Psoas muscle (tissue), 8 donors: ENCODE measurements around the gene GPR150. TPM values are rescaled to one million over a fixed set of nuclear protein-coding genes. Genes with fewer than 3 reads are reported as not detected.
A peak's percentile ranks its signal among the peaks of the same experiment; 100 is the strongest.

Source experiments
- ATAC-seq, 4 donors: fragments of 200-7000 bp; cut with Tn5 transposase; one replicate each; pipeline ENCODE4 v1.9.1; 2020; ENCODE audit warnings: moderate library complexity in 3 of 4, mild to moderate bottlenecking in 2 of 4
- DNase-seq, 2 donors: peaks; one replicate each; pipeline ENCODE4 v3.0.0-alpha.2; 2020
- H3K27ac ChIP-seq: fragments of 200-600 bp; one replicate; pipeline ENCODE4 v1.8.0; 2022
- H3K27me3 ChIP-seq, 3 donors: fragments of 200-600 bp in 1 of 3; one replicate each; pipeline versions ENCODE4 v1.6.1 to v1.8.0; 2013 to 2022; ENCODE audit warnings: low read length in 2 of 3, mild to moderate bottlenecking in 2 of 3, moderate library complexity in 1 of 3; ENCODE audit not compliant: insufficient read depth in 3 of 3
- H3K36me3 ChIP-seq, 2 donors: fragments of 200-600 bp in 1 of 2; one replicate each; pipeline versions ENCODE4 v1.6.1 to v1.8.0; 2013 to 2022; ENCODE audit warnings: low read depth in 1 of 2, mild to moderate bottlenecking in 1 of 2, moderate library complexity in 1 of 2; ENCODE audit not compliant: insufficient read depth in 1 of 2
- H3K4me1 ChIP-seq: fragments of 200-600 bp; one replicate; pipeline ENCODE4 v1.8.0; 2022
- H3K4me3 ChIP-seq: fragments of 200-600 bp; one replicate; pipeline ENCODE4 v1.8.0; 2022; ENCODE audit warnings: mild to moderate bottlenecking
- H3K9me3 ChIP-seq: fragments of 200-600 bp; one replicate; pipeline ENCODE4 v1.8.0; 2022
- whole genome bisulfite sequencing, 3 donors: extraction: QIAGEN DNeasy Blood & Tissue Kit; methylation state at CpG; one replicate each; pipeline versions ENCODE4 v1.1.6 to v1.1.7; 2013; 5-methylcytosine and 5-hydroxymethylcytosine counted together
- intact Hi-C, 2 donors: fragments of 100-400 bp; cut with DNase I; formaldehyde crosslinking; loops; one replicate each; pipeline versions ENCODE4 v1.11.0 to v1.14.2; 2022
- polyA plus RNA-seq, 3 donors: library from polyadenylated mRNA; stranded (reverse); fragments of 200-250 nt; gene quantifications; one replicate each; pipeline ENCODE4 v1.2.3, GENCODE V29; 2013
- total RNA-seq, 4 donors: library from RNA; stranded (reverse); fragmentation: NEBNext Ultra II Directional in 2 of 4; extraction: Animal tissue kit (Norgen Biotek cat#: 25700) in 2 of 4; gene quantifications; one replicate each; pipeline versions ENCODE4 v1.2.1 to v1.2.4, GENCODE V29; 2021 to 2023
- TF ChIP-seq, protein P1 (sequence below): fragments of 200-600 bp; IDR thresholded peaks from one replicate; pipeline ENCODE4 v1.8.0; 2022; ENCODE audit warnings: antibody characterized with exemption
- donor health status: healthy with polysubstance abuse.
- donor health status: DM: no; HTN: no; CAD: no; lungs with moderate emphysema.
- donor health status: Bipolar disorder and iron deficiency.
- donor health status: healthy.
- donor health status: DM: yes; HTN: yes; CAD: no.
- donor health status: DM: no; HTN: no; CAD: no.
- donor health status: DM: no; HTN: no; CAD: no.
- donor health status: DM: yes; HTN: yes; CAD: no.

The GPR150 gene
- total and polyA plus RNA-seq, 7 donors, result 0.10 to 0.64 (median 0.29) TPM; not detected in 2

DNA sequence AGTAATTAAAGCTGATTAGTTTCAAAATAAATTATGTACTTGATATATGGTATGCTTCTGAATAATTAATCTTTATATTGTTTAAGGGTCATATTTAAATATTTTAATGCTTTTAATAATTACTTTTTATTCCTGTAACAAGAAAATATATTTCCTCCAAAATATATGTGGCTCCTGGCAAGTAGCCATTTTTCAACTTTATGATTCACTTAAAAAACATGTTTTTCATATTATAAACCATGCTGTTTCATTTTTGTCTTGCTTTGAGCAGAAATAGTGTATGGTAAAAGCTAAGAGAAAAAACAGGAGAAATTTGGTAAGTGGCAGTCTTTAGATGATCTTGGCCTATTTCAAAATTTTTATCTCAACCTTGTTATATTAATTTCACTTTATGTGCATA, 48.3 kb downstream of the GPR150 start:
- ATAC-seq (no peak), DNase-seq (no peak)
- Histone ChIP-seq H3K4me1 (peaks cover 20% of the 10 kb centered on the region), H3K4me3 (no peak overlapping the region), H3K36me3 (no peaks in the 10 kb centered on the region), H3K9me3 (no peaks in the 10 kb centered on the region), H3K27ac (no peak overlapping the region), H3K27me3 (no peaks in the 10 kb centered on the region)
- intact Hi-C loops, result loop anchor here (2.0 to 5.0 kb wide), 4 partner anchors 63 to 179 kb away; partner anchors contain the start of gene RHOBTB3 (in 2 of the 2)
- TF ChIP-seq, protein P1, sequence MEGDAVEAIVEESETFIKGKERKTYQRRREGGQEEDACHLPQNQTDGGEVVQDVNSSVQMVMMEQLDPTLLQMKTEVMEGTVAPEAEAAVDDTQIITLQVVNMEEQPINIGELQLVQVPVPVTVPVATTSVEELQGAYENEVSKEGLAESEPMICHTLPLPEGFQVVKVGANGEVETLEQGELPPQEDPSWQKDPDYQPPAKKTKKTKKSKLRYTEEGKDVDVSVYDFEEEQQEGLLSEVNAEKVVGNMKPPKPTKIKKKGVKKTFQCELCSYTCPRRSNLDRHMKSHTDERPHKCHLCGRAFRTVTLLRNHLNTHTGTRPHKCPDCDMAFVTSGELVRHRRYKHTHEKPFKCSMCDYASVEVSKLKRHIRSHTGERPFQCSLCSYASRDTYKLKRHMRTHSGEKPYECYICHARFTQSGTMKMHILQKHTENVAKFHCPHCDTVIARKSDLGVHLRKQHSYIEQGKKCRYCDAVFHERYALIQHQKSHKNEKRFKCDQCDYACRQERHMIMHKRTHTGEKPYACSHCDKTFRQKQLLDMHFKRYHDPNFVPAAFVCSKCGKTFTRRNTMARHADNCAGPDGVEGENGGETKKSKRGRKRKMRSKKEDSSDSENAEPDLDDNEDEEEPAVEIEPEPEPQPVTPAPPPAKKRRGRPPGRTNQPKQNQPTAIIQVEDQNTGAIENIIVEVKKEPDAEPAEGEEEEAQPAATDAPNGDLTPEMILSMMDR, result no peak

DNA sequence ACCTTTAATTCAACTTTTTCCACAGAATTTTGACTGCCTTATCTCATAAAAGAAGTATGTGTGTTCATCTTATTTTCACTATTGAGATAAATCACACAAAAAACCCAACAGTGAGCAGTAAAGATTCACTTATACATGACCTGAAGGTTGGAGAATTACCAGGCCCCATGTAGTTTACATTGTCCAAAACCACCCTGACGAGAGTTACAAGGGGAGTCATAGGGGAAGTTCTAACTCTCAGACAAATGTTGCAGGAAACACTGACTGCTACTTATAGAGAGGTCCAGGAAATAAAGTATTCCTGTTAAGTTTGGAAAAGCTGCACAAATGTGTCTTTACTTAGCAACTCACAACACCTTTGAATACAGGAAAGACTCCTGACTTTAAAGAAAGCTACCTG, 48.8 kb downstream of the GPR150 start:
- DNase-seq, result no peak
- intact Hi-C loops, result loop anchor here (2.0 to 5.0 kb wide), 4 partner anchors 62 to 179 kb away; partner anchors contain the start of gene RHOBTB3 (in 2 of the 2)

DNA sequence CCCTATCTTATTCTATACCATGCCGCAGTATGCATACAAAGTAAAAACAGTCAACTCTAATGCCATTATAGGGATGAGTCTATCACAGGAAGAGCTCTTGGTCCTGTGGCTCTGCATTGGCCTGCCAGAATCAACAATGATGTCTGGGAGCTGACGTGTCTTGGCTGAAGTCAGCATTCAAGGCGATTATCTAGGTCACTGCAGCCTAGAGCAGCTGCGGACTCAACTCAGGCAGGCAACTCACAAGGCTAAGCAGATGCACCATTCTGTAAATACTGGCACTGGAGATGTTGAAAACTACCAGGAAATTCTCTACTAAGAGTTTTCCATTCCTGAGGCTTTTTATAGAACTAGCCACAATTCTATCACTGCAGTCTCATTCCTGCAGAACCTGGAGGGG, 49.7 kb downstream of the GPR150 start:
- TF ChIP-seq, protein P1, result no peak
- no peaks in the 10 kb centered on the region for H3K9me3 ChIP-seq
- DNase-seq, result peak; percentile 76 to 88
- intact Hi-C loops, result loop anchor here (2.0 to 5.0 kb wide), 4 partner anchors 61 to 178 kb away; partner anchors contain the start of gene RHOBTB3 (in 2 of the 2)
- 22 to 37% (median 28%) methylated on average over 4 of the region's 4 CpGs for WGBS, 3 donors
- no peaks in the 10 kb centered on the region for H3K36me3 ChIP-seq
- H3K27me3 ChIP-seq, result no peaks in the 10 kb centered on the region
- ATAC-seq, result peak; percentile 99 to 100 (median 99)
- peak overlapping the region; percentile 88 for H3K27ac ChIP-seq
- peaks cover 17% of the 10 kb centered on the region for H3K4me1 ChIP-seq
- H3K4me3 ChIP-seq, result no peak overlapping the region

More for the DNA sequence above, 48.8 kb downstream of the GPR150 start:
- H3K4me3 ChIP-seq, result no peak overlapping the region
- H3K4me1 ChIP-seq, result peaks cover 20% of the 10 kb centered on the region
- H3K27ac ChIP-seq, result peak overlapping the region; percentile 88
- ATAC-seq, result no peak
- TF ChIP-seq, protein P1, result no peak
- no peaks in the 10 kb centered on the region for H3K36me3 ChIP-seq
- WGBS, 3 donors, result 76 to 79% (median 78%) methylated on average over 1 of the region's 1 CpG
- H3K27me3 ChIP-seq, result no peaks in the 10 kb centered on the region
- H3K9me3 ChIP-seq, result no peaks in the 10 kb centered on the region

DNA sequence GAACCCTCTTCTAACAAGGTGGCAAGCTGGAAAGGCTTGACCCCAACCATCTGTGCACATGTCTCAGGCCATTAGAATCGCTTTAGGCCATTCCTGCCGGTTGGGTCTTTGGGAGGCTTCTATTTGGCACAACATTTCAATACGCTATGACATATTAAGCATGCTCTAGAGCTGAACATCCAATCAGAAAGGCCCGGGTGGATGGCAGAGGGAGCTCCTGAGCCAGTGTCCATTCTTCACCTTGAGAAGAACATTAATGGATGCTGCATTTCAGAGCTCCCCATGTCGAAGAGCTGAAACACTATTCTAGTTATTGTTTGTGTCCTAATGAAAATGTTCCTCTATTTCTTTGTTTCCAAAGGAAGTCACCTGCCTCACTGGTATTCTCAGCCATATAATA, 50.1 kb downstream of the GPR150 start:
- intact Hi-C loops, result loop anchor here (2.0 to 5.0 kb wide), 5 partner anchors 47 to 177 kb away; partner anchors contain the start of gene RHOBTB3 (in 2 of the 2)
- H3K27me3 ChIP-seq, result no peaks in the 10 kb centered on the region
- H3K27ac ChIP-seq, result peak overlapping the region; percentile 88
- H3K9me3 ChIP-seq, result no peaks in the 10 kb centered on the region
- 42 to 56% (median 48%) methylated on average over 5 of the region's 5 CpGs for WGBS, 3 donors
- no peak for DNase-seq
- no peaks in the 10 kb centered on the region for H3K36me3 ChIP-seq
- H3K4me3 ChIP-seq, result no peak overlapping the region
- peaks cover 16% of the 10 kb centered on the region for H3K4me1 ChIP-seq
- TF ChIP-seq, protein P1, result no peak
- ATAC-seq, result peak; percentile 19 to 44 (median 32)

DNA sequence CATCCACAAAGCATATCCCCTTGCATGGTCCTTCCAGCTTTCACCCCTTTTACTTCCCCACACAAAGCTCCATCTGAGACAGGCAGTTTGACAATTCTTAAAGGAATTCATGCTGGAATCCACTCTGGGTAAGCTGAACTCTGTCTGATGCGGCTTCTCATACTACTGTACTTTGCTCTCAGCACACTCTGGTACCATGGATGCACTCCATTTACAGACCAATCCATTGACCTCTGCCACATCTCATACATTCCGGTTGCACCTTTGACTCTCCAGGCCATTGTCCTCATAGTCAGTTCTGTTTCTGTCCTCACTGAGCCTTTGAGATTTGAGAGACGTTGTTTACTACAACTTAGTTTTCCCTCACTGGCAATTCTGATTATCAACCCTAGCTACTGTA, 50.7 kb downstream of the GPR150 start:
- Histone ChIP-seq H3K36me3 (no peaks in the 10 kb centered on the region), H3K4me3 (no peak overlapping the region), H3K27me3 (no peaks in the 10 kb centered on the region), H3K27ac (peak overlapping the region; percentile 88), H3K9me3 (no peaks in the 10 kb centered on the region), H3K4me1 (peaks cover 16% of the 10 kb centered on the region)
- TF ChIP-seq, protein P1, result no peak
- DNase-seq, result no peak
- intact Hi-C loops, result loop anchor here in 1 of 2 donors (5.0 kb wide), 1 partner anchor 47 kb away; no protein-coding TSS in a partner anchor
- 93 to 98% (median 94%) methylated on average over 3 of the region's 3 CpGs for WGBS, 3 donors
- no peak for ATAC-seq
